HG02759 (cell line): ENCODE data around the gene DISC1.
"Not testable (repeated sequence)": the region's sequence is repeated elsewhere in the genome, so short reads cannot be mapped to it uniquely, and the experiment has no call there.

Source experiments
- ATAC-seq: cut with Tn5 transposase; IDR thresholded peaks from one replicate; pipeline ENCODE4 v1.9.1; 2021; ENCODE audit warnings: mild to moderate bottlenecking, moderate library complexity; ENCODE audit not compliant: unreplicated experiment

Gene DISC1

DNA sequence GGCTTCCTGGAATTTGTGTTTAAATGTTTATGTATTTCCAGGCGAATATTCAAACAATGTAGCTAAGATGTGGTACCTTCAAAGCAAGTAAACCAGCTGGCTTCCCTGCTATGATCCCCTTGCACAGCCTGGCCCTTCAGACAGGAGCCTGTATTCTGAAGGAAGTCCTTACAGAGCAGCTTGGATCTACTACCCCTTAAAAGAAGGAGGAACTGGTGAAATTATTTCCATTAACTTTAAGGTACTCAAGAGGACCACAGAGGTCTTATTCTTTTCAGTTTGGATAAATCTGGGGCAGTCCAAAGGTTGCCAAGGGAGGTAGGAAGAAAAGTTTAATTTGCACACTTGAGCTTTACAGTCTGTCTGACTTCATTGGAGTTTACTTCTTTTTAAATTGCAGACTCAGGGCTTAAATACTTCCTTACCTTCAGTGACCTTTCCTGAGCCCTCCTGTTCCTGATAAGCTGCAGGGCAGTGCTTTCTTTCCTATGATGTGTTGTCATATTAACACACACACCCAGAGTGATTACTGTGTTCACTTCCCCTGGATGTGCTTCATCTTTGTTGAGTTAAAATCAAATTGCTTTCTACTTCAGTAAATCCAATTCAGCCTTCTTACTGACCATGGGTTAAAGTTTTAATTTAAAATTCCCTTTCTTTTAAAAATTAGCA, 40.5 kb downstream of the DISC1 start:
- no peak for ATAC-seq

GRCh38 chr1:231667896-231668506, 41.4 kb downstream of the DISC1 start:
- ATAC-seq, result no peak

GRCh38 chr1:231668826-231669225, 42.2 kb downstream of the DISC1 start:
- ATAC-seq, result no peak

DNA sequence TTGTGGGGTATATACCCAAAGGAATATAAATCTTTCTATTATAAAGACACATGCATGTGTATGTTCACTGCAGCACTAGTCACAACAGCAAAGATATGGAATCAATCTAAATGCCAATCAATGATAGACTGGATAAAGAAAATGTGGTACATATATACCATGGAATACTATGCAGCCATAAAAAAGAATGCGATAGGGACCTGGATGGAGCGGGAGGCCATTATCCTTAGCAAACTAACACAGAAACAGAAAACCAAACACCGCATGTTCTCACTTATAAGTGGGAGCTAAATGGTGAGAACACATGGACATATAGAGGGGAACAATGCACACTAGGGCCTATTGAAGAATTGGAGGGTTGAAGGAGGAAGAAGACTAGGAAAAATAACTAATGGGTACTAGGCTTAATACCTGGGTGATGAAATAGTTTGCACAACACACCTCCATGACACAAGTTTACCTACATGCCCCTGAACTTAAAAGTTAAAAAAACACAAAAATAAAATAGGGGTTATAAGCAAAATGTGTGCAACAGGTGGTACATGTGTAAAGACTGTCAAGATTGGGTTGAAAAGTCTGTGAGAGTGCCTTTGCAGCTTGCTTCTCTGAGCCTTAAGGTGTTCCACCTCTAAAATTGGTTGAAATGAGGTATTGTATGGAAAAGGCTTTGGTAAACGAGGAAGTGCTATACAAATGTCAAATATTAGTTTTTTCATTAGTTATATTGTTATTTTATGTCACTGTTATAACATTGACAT, 43.5 kb downstream of the DISC1 start:
- ATAC-seq, result not testable (repeated sequence)

DNA sequence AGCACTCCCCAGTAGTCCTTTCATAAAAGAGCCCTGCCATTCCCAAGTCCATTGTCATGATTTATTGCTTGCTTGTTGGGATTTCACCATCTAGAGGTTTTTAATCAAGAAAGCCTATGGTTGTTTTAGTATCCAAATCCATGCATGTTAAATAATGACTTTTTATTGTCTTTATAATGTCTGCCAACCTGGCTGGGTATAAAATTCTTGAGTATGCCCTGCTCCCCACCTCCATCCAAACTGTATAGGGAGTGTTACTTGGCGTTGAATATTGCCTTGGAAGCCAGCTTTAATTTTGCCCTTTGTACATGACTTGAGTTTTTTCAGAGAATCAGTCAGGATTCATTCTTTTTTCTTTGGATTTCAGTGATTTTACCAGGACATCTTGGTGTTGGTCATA, 44.2 kb downstream of the DISC1 start:
- no peak for ATAC-seq

GRCh38 chr1:231674575-231674974, 48.0 kb downstream of the DISC1 start:
- ATAC-seq, result no peak

DNA sequence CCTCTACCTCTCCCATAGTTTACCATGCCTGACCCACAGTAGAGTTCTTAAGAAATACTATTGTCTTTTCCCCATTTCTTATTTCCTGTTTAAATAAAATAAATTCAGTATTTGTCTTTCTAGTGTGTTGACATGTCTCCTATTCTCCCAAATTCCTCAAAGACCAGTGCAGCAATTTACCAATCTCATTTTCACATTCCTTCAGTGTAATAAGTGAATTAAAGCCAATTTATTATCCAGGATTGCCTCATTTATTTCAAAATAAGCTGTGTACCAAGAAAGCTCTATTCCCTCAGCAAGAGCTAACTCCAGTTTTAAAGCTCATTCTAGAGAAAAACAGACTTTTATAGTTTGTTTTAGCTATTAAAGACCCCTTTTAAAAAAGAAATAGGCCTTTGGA, 49.9 kb downstream of the DISC1 start:
- no peak for ATAC-seq

DNA sequence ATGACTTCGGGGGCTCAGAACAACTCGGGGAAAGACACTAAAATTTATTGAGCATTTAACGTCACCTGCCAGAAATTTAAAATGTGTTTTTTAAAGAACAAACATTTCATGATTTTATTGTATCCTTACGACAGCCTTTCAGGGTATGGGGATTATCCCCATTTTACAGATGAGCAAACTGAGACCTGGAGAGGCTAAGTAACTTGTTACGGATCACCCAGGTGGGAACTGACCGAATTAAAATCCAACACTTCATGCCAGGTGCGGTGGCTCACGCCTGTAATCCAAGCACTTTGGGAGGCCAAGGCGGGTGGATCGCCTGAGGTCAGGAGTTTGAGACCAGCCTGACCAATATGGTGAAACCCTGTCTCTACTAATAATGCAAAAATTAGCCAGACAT, 50.9 kb downstream of the DISC1 start:
- ATAC-seq, result no peak

DNA sequence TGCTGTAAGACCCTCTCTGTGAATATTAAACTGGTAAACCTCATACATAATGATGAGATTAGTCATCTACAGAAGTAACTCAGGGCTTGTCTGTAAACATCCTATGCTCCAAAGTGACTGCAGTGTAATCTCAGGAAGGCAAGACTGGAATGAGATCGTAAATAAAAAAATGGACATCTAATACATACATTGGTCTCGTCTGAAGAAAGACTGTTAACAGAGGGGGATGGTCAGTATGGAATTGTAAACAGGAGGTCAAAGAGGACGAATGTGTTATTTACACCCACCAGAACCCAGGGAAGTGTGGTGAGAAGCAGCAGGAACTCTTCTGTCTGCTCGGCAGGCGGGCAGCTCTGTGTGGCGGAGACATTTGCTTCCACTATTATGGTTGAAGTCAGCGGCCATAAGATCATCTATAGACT, 51.4 kb downstream of the DISC1 start:
- no peak for ATAC-seq

- ATAC-seq, result no peak
Measured at GRCh38 chr1:231679109-231679508, 52.5 kb downstream of the DISC1 start.

GRCh38 chr1:231681006-231681405, 54.4 kb downstream of the DISC1 start:
- ATAC-seq, result no peak

DNA sequence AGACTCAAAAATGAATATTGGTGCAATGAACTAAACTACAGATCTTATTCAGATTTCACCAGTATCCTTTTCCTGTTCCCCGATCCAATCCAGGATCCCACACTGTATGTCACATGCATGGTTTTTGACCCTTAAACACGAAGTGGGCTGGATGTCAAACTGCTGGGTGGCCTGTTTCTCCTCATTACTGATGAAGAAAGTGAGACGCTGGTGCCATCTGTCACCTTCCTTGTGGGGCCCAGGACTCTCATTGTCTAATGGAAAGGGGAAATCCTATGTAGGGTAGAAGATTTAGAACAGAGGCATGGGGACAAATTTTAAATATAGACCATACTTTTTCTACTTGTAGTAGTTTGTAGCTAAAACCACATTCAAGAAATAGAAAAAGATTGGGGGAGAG, 56.2 kb downstream of the DISC1 start:
- ATAC-seq, result no peak

DNA sequence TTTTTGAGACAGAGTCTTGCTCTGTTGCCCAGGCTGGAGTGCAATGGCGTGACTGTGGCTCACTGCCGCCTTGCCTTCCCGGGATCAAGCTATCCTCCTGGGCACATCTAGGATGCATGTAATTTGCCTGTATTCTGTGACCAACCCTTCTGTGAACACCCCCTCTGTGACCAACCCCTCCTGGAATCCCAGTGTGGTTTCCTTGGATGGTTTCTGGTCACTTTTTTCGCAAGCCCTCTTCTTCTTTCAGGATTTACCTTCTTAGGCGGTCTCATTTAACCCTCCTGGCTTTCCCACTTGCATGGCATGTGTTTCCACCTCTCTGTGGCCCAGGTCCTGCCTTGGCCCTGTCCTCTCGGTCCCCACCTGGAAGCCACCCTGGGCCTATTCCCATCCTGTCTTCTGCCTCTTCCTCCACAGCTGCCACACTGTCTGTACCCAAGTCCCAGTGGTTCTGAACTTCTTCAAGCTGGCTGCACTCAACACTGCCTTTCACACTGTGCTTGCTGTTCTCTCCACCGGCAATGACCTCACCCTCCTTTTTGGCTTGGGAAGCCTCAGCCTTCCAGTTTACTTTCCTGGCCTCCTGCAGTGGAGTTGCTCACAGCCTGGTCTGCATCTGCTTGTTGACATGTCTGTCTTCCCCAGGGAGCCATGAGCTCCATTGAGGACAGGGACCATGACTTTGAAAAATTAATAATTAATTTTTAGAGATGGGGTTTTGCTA, 57.0 kb downstream of the DISC1 start:
- ATAC-seq, result no peak

GRCh38 chr1:231684356-231685244, 58.0 kb downstream of the DISC1 start:
- no peak for ATAC-seq

DNA sequence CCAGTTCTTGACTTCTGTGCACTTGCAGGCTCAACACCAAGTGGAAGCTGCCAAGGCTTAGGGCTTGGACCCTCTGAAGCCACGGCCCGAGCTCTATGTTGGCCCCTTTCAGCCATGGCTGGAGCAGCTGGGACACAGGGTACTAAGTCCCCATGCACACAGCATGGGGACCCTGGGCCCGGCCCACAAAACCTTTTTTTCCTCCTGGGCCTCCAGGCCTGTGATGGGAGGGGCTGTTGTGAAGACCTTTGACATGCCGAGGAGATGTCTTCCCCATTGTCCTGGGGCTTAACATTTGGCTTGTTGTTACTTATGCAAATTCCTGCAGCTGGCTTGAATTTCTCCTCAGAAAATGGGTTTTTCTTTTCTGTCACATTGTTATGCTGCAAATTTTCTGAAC, 59.8 kb downstream of the DISC1 start:
- ATAC-seq, result no peak

- ATAC-seq, result no peak
Measured at GRCh38 chr1:231688989-231689388, 62.4 kb downstream of the DISC1 start.

GRCh38 chr1:231690059-231690458, 63.5 kb downstream of the DISC1 start:
- ATAC-seq, result no peak

- ATAC-seq, result no peak
Measured at GRCh38 chr1:231691618-231692259, 65.1 kb downstream of the DISC1 start.

GRCh38 chr1:231693361-231694074, 66.9 kb downstream of the DISC1 start:
- no peak for ATAC-seq
